C4-2B (cell line): ENCODE results near the gene GPR183.

Experiments used
- ZFX ChIP-seq: fragments of 450-650 bp; IDR thresholded peaks from 2 replicates; pipeline ENCODE4 v1.6.1; 2017
- TF ChIP-seq, protein P1 (sequence below): fragments of 450-650 bp; conservative IDR thresholded peaks from 2 replicates; pipeline ENCODE4 v1.5.1; 2017; ENCODE audit warnings: mild to moderate bottlenecking

GRCh38 chr13:99270518-99270917, 36.7 kb downstream of the GPR183 start:
- TF ChIP-seq, protein P1, sequence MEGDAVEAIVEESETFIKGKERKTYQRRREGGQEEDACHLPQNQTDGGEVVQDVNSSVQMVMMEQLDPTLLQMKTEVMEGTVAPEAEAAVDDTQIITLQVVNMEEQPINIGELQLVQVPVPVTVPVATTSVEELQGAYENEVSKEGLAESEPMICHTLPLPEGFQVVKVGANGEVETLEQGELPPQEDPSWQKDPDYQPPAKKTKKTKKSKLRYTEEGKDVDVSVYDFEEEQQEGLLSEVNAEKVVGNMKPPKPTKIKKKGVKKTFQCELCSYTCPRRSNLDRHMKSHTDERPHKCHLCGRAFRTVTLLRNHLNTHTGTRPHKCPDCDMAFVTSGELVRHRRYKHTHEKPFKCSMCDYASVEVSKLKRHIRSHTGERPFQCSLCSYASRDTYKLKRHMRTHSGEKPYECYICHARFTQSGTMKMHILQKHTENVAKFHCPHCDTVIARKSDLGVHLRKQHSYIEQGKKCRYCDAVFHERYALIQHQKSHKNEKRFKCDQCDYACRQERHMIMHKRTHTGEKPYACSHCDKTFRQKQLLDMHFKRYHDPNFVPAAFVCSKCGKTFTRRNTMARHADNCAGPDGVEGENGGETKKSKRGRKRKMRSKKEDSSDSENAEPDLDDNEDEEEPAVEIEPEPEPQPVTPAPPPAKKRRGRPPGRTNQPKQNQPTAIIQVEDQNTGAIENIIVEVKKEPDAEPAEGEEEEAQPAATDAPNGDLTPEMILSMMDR = no peak
- TF ChIP-seq ZFX = no peak
